Activated CD4-positive, CD25-positive, alpha-beta regulatory T cell treated with anti-CD3 and anti-CD28 coated beads, Interleukin-2, amount 50 U/mL, for 16 hours (primary cell): ENCODE results near the gene CRIM1.
"Not testable (repeated sequence)": the region's sequence is repeated elsewhere in the genome, so short reads cannot be mapped to it uniquely, and the experiment has no call there.

Source experiments
- DNase-seq: peaks from one replicate; pipeline ENCODE4 v3.0.0-alpha.2; 2020; ENCODE audit warnings: low read depth, low spot score

Gene CRIM1

GRCh38 chr2:36351736-36352349 is 3.7 kb upstream of the CRIM1 start:
- DNase-seq = no peak

- no peak for DNase-seq
These were observed 2.9 kb upstream of the CRIM1 start for GRCh38 chr2:36352701-36353100.

DNA sequence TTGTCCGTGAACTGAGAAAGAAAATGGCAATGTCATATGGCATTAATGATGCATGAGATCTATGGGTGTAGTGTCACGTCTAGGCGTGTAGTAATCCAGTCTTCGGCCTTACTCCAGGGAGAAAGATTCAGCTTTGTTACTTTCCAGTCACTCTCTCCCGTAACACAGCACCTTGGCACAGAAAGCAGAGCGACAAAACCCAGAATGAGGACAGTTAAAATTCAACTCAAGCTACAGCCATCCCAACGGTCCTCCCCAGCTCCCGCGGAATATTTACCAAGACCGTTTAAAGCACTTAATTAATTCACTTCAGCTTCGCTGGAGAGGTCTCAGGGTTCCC is 797 bp upstream of the CRIM1 start:
- no peak for DNase-seq

GRCh38 chr2:36355890-36356297 is 316 bp downstream of the CRIM1 start:
- DNase-seq = no peak

GRCh38 chr2:36356298-36356989 is 866 bp downstream of the CRIM1 start:
- DNase-seq = no peak

DNA sequence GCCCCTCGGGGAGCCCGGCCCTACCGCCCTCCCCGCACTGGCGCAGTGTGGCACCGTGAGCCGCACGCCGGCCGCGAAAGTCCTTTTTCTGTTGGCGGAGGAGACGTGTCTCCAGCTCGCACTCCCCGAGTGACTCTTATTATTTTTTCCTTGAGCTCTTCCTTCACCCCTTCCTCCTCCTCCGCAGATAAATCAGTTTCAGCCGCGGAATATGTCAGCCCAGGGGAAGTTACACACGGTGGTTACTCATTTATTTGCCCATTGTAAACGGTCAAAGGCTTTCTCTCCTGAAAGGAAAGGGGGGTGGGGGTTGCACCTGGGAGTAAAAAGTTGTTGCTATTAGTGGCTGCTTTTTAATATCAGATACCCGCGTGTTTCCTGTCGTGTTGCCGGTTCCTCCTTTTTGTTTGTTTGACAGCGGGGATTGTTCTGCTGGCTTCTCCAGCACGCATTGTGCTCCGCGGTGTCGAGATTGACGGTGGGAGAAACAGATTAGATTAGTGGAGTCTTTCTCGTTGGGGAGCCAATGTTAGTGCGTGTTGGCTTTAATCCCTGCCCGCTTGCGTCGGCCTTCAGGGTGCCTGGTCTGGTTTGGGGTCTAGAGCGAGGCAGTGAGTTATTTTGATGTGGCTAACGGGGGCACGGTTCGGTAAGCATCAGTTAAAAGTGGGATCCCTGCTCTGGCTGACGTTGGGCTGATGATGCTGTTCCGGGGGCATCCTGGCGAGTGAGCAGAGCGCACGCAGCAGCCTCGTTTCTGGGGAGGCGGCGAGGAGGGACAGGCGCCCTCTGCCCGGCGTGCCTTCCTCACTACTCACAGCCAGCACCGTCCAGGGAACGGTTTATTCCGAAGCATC is 1.6 kb downstream of the CRIM1 start:
- no peak for DNase-seq

DNA sequence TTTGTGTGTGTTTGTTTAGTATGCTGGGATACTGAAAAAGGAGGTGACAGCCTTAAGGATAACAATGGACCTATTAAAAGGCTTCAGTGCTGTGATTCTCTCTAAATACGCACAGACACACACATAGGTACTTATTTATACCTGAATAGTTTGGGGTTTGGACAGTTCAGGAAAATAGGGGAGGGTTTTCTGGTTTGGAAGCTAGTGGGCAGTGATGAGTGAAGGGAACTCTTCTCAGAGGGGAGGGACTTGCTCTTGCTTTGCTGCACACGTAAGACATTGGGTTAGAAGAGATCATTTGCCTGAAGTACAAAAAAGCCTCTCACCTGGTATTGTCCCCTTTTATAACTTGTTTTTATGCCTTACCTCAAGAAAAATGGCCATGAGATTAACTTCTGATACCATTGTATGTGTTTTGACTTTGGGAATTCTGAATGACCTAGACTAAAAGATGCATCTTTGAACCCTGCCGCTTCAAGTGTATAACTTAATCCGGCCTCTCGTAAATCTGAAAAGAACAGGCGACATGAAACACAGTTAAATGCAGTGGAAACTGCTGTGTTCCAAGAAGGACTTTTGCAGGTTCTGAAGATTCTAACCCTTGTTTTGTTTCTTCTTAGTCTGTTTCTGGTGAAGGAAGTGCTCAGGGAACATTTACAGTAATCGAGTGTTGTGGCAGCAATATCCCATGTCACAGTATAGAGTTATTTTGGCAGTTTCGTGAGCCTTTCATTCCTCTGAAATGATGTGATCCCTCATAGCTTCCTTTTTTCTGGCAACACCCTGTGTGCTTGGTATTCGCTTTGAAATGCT is 2.5 kb downstream of the CRIM1 start:
- no peak for DNase-seq

DNA sequence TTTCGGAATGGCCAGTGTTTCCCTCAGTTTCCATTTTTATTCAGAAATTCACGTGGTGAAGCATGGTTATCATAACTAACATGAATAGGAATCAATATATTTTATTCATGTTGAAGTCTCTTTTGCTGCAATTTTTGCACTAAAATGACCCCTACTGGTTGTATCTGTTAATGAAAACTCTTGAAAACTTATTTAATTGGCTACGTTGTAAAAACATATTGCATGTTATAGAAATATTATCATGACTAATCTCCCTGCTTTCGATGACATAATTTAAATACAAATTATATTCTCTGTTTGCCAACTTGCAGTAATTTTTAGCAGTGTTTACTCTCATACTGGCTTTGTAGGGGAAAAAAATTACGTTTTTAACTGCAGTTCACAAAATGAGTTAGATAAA is 3.5 kb downstream of the CRIM1 start:
- DNase-seq = no peak

DNA sequence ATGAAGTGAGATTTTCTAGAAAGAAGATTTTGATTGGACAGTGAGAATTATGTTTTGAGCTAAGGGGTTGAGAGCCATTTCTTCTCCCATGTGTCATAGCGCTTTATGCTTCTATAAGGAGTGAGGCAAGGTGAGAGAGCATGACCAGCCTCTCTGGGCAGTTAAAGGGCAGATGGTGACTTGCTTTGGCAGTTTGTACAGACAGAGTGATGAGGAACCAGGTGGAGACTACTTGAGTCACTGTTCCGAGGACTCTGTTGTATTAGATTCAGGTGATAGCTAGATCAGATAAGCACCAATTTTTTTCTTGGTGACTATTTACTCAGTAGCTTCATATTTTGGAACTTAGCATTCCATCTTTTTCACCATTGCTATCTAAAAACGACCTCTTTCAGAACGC is 4.5 kb downstream of the CRIM1 start:
- DNase-seq = no peak

- DNase-seq = no peak
These were observed 5.3 kb downstream of the CRIM1 start for GRCh38 chr2:36360834-36361233.

- no peak for DNase-seq
These were observed 5.8 kb downstream of the CRIM1 start for GRCh38 chr2:36361396-36361795.

DNA sequence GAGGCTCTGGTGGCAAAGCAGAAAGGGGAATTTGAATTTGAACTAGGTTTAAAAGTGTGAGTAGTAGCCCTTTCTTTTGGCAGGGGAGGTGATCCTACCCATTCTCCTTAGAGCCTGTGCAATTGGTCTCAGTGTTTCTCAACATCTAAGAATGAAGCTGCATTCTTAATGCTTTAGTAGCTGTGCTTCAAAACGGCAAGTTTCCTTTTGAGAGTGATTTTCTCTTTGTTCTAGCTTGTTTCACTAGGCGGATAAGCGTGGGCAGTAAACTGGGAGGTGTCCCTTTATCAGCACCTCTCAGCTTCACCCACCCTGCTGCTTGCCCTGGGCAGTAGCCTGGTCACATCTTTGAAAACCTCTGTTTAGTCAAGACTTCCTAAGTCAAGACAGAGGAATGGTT is 6.7 kb downstream of the CRIM1 start:
- DNase-seq = no peak

GRCh38 chr2:36363085-36363484 is 7.5 kb downstream of the CRIM1 start:
- DNase-seq = not testable (repeated sequence)

DNA sequence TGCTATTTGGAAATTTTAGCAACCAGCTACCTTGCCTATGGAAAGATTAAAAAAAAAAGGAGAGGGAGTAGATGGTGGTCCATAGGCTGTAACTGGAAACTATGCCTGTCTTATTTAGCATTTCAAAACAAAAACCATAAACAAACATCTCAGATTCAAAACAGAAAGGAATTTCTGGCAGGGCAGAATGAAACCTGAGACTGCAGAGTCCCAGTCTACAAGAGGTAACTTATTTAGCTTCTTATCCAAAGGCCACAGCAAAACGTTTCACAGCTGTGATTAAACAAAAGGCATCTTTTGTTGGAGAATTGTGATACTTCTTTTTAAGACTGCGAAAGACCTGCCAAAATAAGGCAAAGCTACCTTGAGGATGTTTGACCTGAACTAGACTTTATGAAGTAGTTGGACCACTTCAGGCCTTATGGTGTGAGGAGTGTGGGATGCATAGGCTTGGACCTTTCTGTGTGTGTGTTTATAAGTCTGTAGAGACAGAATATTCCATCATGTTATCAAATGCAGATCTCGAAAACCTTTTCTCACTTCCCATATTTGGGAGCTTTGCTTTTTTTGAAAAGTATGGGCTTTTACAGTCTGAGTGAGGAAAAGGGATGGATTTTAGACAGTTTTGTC is 11.0 kb downstream of the CRIM1 start:
- DNase-seq = no peak

DNA sequence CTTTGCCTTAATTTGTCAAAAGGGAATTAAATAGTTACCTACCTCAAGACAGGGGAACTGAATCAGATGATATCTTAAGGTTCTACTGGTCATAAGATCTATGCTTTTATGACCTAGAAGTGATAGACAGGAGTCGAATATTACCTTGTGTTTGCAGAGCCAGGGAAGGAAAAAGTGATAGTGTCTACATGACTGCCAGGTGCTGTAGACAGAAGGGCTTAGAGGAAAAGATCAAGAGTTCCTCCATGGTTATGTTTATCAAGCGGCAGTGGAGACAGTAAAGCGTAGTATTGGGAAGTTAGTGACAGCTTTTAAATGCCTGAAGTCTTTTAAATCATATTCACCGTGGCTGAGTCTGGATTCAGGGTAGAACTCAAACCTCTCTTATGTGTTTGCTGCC is 11.9 kb downstream of the CRIM1 start:
- DNase-seq = no peak

- DNase-seq = no peak
These were observed 12.3 kb downstream of the CRIM1 start for GRCh38 chr2:36367895-36368353.

GRCh38 chr2:36368438-36368837 is 12.9 kb downstream of the CRIM1 start:
- DNase-seq = no peak

DNA sequence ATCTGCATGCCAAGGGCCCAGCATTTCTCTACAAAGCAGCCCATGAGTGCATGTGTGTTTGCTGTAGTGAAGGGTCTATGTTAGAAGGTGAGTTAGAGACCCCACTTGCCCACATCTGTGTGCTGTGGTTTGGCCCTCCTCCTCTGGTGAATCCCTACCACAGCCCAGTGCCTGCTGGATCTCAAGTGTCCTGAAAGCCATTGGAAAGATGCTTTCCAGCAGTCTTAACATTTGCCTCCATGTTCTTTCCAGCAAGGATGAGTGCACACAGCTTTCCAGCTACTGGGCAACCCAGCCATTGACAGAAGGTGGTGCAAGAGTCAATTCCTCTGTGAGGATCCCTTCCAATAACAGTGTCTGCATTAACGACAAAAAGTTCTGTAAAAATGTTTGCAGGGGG is 13.6 kb downstream of the CRIM1 start:
- no peak for DNase-seq

DNA sequence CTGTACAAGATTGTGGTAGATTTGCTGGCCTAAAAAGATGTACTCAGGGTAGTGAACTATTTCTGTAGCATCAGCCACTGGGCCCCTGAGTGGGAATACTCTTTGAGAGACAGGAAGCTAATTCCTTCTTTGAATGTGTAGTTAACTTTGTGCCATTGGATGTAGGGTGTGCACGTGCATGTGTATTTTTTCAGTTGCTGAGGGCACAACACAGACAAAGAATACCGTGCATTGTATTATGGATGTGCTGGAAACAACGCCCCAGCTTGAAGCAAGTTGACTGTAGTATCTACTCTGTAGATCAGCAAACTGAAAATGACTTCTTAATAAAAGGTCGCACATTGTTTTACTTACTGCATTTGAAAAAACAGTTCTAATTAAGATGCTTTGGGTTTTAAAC is 14.1 kb downstream of the CRIM1 start:
- DNase-seq = no peak

DNA sequence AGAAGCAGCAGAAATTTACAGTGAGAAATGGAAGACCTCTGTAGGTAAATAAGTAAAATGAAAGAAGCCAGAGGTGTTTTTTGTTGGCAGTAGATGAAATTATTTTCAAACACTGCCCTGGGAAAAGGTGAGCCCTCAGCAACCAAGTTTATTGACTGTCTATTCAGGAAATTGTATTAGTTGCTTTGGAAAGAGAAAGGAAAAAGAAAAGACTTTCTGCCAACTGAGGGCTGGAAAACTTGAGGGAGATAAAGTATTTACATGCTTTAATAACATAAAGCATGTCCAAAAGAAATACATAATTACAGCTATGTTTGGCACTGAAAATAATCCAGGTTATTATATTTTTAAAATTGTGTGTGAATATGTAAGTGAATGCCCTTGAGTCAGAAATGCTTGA is 14.7 kb downstream of the CRIM1 start:
- no peak for DNase-seq

DNA sequence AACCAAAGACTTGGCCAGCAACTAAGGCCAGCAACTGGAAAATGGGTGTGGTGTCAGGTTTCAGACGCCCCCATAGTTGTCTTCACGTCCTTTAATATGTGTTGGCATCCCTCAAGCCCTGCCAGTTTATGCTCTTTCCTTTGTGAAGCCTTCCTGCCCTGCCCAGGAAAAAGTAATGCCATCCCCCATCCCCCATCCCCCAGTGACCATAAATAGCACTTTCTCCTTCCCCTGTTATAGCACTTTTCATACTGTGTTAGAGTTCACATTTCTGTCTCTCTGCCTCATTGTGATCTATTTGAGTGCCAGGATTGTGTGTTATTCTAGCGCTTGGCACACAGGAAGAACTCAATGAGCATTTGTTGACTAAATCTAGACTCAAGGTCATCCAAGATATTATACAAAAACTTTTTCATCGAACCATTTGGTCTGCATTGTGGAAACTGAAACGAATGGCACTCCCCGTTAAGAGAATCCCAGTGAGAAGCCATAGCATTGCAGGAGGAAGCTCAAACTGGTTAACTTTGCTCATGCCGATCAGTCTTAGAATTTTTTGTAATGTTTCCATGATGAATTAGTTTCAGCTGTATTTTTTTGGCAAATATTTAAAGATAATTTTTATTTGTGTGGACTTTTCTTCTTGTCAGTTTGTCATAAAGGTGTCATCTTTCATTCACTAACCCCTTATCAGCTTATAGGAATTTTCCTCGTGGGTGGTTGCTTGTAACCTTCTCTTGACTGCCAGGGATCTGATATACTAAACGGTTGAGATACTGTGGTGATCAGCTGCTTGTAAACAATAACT is 15.7 kb downstream of the CRIM1 start:
- DNase-seq = no peak
